Hepatocyte (in vitro differentiated cells): ENCODE data around the gene DPH1. TPM values are rescaled to one million over a fixed set of nuclear protein-coding genes. Genes with fewer than 3 reads are reported as not detected.

Experiments
- DNase-seq: peaks from one replicate; pipeline ENCODE4 v3.0.0-alpha.2; 2016; ENCODE audit warnings: low spot score
- H2AFZ ChIP-seq: fragments of 200-600 bp; sonication (generic); 2 replicates; pipeline ENCODE4 v1.6.0; 2016; ENCODE audit warnings: antibody characterized with exemption, mild to moderate bottlenecking
- H3K27ac ChIP-seq: fragments of 200-600 bp; sonication (generic); 2 replicates; pipeline ENCODE4 v1.5.1; 2016; ENCODE audit warnings: mild to moderate bottlenecking
- H3K27me3 ChIP-seq: fragments of 200-600 bp; sonication (generic); 2 replicates; pipeline ENCODE4 v1.6.1; 2016
- H3K36me3 ChIP-seq: fragments of 200-600 bp; sonication (generic); replicated peaks from 2 replicates; pipeline ENCODE4 v1.5.1; 2016; ENCODE audit warnings: low read depth; ENCODE audit not compliant: insufficient read depth
- H3K4me1 ChIP-seq: fragments of 200-600 bp; sonication (generic); 2 replicates; pipeline ENCODE4 v1.5.1; 2016; ENCODE audit warnings: mild to moderate bottlenecking, moderate library complexity; ENCODE audit not compliant: insufficient read depth
- H3K4me2 ChIP-seq: fragments of 200-600 bp; sonication (generic); 2 replicates; pipeline ENCODE4 v1.6.0; 2016
- H3K4me3 ChIP-seq: fragments of 200-600 bp; sonication (generic); 2 replicates; pipeline ENCODE4 v1.5.1; 2016; ENCODE audit warnings: mild to moderate bottlenecking
- H3K79me2 ChIP-seq: fragments of 200-600 bp; sonication (generic); 2 replicates; pipeline ENCODE4 v1.6.0; 2017; ENCODE audit warnings: mild to moderate bottlenecking
- H3K9me2 ChIP-seq: fragments of 200-600 bp; sonication (generic); replicated peaks from 2 replicates; pipeline ENCODE4 v1.6.0; 2017; ENCODE audit warnings: mild to moderate bottlenecking; ENCODE audit not compliant: insufficient read depth
- H3K9me3 ChIP-seq: fragments of 200-600 bp; sonication (generic); 2 replicates; pipeline ENCODE4 v1.5.1; 2016; ENCODE audit warnings: low read depth, mild to moderate bottlenecking
- H4K20me1 ChIP-seq: fragments of 200-600 bp; sonication (generic); 2 replicates; pipeline ENCODE4 v1.6.0; 2016; ENCODE audit warnings: mild to moderate bottlenecking; ENCODE audit not compliant: insufficient read depth, poor library complexity, severe bottlenecking
- EZH2 ChIP-seq: fragments of 200-600 bp; sonication (generic); IDR thresholded peaks from 2 replicates; pipeline ENCODE4 v1.6.1; 2016; ENCODE audit warnings: antibody characterized with exemption, mild to moderate bottlenecking, borderline replicate concordance
- EZH2phosphoT487 ChIP-seq: fragments of 200-600 bp; sonication (generic); IDR thresholded peaks from one replicate; pipeline ENCODE4 v1.6.1; 2018; ENCODE audit warnings: antibody characterized with exemption, mild to moderate bottlenecking, low read depth, moderate library complexity; ENCODE audit not compliant: unreplicated experiment, severe bottlenecking
- WGBS: methylation state at CpG from one replicate; pipeline ENCODE4 v1.1.6; 2016; ENCODE audit warnings: low lambda C conversion rate; ENCODE audit errors: missing lambda C conversion rate; 5-methylcytosine and 5-hydroxymethylcytosine counted together
- polyA plus RNA-seq: library from polyadenylated mRNA; unstranded; fragments of >200 nt; fragmentation: Nextera tagmentation; extraction: Ambion mirVana; gene quantifications from 2 replicates; pipeline ENCODE4 v1.2.1, GENCODE V29; 2016
- total RNA-seq: library from RNA; depleted of rRNA; stranded (reverse); fragments of >200 nt; gene quantifications from 2 replicates; pipeline ENCODE4 v1.2.3, GENCODE V29; 2014
- TF ChIP-seq, protein P1 (sequence below): fragments of 200-600 bp; sonication (generic); IDR thresholded peaks from 2 replicates; pipeline ENCODE4 v1.5.1; 2016; ENCODE audit warnings: antibody characterized with exemption, mild to moderate bottlenecking; ENCODE audit not compliant: poor library complexity

DPH1 gene
- total and polyA plus RNA-seq, 2 experiments from 2014 or later = 27.8 to 45.2 TPM

GRCh38 chr17:2061441-2061958 lies 31.5 kb downstream of the DPH1 start:
- peaks cover 34% of the 10 kb centered on the region for H3K27me3 ChIP-seq
- H3K4me2 ChIP-seq = no peak overlapping the region
- H3K4me1 ChIP-seq = peaks cover 31% of the 10 kb centered on the region
- peak overlapping the region; percentile 87 for H3K27ac ChIP-seq
- H3K9me3 ChIP-seq = no peaks in the 10 kb centered on the region
- no peak overlapping the region for H3K4me3 ChIP-seq
- peaks cover under 1% of the 10 kb centered on the region for H4K20me1 ChIP-seq
- H3K36me3 ChIP-seq = no peaks in the 10 kb centered on the region
- no peak overlapping the region for H2AFZ ChIP-seq
- TF ChIP-seq, protein P1, sequence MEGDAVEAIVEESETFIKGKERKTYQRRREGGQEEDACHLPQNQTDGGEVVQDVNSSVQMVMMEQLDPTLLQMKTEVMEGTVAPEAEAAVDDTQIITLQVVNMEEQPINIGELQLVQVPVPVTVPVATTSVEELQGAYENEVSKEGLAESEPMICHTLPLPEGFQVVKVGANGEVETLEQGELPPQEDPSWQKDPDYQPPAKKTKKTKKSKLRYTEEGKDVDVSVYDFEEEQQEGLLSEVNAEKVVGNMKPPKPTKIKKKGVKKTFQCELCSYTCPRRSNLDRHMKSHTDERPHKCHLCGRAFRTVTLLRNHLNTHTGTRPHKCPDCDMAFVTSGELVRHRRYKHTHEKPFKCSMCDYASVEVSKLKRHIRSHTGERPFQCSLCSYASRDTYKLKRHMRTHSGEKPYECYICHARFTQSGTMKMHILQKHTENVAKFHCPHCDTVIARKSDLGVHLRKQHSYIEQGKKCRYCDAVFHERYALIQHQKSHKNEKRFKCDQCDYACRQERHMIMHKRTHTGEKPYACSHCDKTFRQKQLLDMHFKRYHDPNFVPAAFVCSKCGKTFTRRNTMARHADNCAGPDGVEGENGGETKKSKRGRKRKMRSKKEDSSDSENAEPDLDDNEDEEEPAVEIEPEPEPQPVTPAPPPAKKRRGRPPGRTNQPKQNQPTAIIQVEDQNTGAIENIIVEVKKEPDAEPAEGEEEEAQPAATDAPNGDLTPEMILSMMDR = no peak
- TF ChIP-seq EZH2phosphoT487 = no peak
- TF ChIP-seq EZH2 = no peak
- DNase-seq = no peak
- peaks cover 1% of the 10 kb centered on the region for H3K79me2 ChIP-seq
- H3K9me2 ChIP-seq = no peaks in the 10 kb centered on the region
- 92% methylated on average over 17 of the region's 17 CpGs for WGBS

- H3K36me3 ChIP-seq = no peaks in the 10 kb centered on the region
- peak overlapping the region; percentile 87 for H3K27ac ChIP-seq
- H3K4me2 ChIP-seq = no peak overlapping the region
These were observed 32.7 kb downstream of the DPH1 start for GRCh38 chr17:2062571-2063183.

DNA sequence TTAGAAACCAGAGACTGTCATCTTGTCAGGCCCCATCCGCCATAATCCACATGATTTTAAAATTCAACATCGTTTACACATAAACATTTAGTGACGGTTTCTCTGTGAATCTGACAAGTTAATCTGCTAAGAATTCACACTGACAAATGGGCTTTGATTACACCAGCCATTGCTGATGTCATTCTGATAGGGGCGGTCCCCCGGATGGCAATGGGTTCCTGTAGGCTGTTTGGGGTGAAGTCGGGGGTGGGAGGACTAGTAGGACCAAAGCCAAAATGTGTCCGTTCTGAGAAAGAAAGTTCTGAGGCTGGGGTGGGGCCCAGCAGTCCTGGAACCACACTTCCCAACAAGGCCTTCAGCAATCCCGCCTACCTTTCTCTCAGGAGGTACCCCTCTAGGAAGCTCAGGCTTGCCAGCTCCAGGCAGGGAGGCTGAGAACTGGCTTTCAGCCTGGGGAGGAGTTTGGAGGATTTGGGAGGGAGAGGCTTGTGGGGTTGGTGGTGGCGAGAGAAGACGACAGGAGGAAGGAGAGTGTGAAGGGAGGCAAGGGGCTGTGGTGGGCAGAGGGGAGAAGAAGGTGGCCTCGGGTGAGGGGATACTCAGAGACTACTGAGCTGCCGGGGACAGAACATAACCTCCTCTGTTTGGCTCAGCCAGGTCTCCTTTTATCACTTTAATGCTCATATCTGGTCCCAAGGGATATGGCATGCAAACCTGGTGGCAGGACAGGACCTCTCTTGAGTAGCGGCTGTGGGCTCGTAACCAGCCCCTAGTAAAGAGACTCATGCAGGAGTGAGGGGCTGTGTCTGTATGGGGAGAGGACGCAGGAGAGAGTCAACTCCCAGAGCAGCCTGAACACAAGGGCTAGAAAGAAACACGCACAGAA lies 33.6 kb downstream of the DPH1 start:
- H3K4me1 ChIP-seq = peaks cover 47% of the 10 kb centered on the region
- H4K20me1 ChIP-seq = no peaks in the 10 kb centered on the region
- H3K4me2 ChIP-seq = no peak overlapping the region
- H3K9me3 ChIP-seq = no peaks in the 10 kb centered on the region
- TF ChIP-seq, protein P1 = no peak
- TF ChIP-seq EZH2phosphoT487 (no peak), EZH2 (no peak)
- no peaks in the 10 kb centered on the region for H3K9me2 ChIP-seq
- peak overlapping the region; percentile 87 for H3K27ac ChIP-seq
- no peak overlapping the region for H2AFZ ChIP-seq
- WGBS = 77% methylated on average over 16 of the region's 16 CpGs
- DNase-seq = no peak
- peaks cover 23% of the 10 kb centered on the region for H3K27me3 ChIP-seq
- H3K4me3 ChIP-seq = no peak overlapping the region
- no peaks in the 10 kb centered on the region for H3K36me3 ChIP-seq
- H3K79me2 ChIP-seq = no peaks in the 10 kb centered on the region

More at GRCh38 chr17:2062571-2063183, 32.7 kb downstream of the DPH1 start:
- Histone ChIP-seq H3K4me1 (peaks cover 40% of the 10 kb centered on the region), H3K4me3 (no peak overlapping the region), H3K9me3 (no peaks in the 10 kb centered on the region), H3K79me2 (no peaks in the 10 kb centered on the region), H4K20me1 (no peaks in the 10 kb centered on the region), H3K27me3 (peaks cover 32% of the 10 kb centered on the region), H3K9me2 (no peaks in the 10 kb centered on the region), H2AFZ (no peak overlapping the region)
- DNase-seq = no peak
- TF ChIP-seq EZH2phosphoT487 (no peak), EZH2 (no peak)
- WGBS = 53% methylated on average over 11 of the region's 11 CpGs

DNA sequence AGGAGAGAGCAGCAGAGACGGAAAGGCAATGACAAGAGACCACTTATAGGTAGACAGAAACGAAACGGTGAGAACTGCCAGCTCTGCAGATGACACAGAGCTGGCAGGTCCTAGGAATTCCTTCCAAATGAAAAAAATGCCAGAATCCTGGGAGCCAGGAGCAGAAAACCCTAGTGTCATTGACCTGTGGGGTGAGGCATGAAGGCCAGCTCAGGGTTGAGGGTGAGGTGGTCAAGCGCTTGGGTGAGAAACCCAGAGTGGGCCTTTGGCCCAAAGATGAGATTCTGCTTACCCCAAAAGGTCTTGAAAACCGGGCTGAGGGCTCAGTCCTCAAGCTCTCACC lies 34.2 kb downstream of the DPH1 start:
- Histone ChIP-seq H3K9me2 (no peaks in the 10 kb centered on the region), H3K4me3 (no peak overlapping the region), H2AFZ (no peak overlapping the region), H3K9me3 (no peaks in the 10 kb centered on the region), H3K36me3 (no peaks in the 10 kb centered on the region), H3K27ac (peak overlapping the region; percentile 87), H3K4me1 (peaks cover 53% of the 10 kb centered on the region), H4K20me1 (no peaks in the 10 kb centered on the region), H3K79me2 (no peaks in the 10 kb centered on the region), H3K27me3 (peaks cover 17% of the 10 kb centered on the region), H3K4me2 (no peak overlapping the region)
- no peak for DNase-seq
- no peak for TF ChIP-seq EZH2phosphoT487
- no peak for TF ChIP-seq EZH2
- TF ChIP-seq, protein P1 = no peak
- 82% methylated on average over 5 of the region's 5 CpGs for WGBS
